WERI-Rb-1 (cell line): Measurements from ENCODE around the gene CAMK1G.
A peak's percentile ranks its signal among the peaks of the same experiment; 100 is the strongest.

Experiments
- DNase-seq: peaks from one replicate; pipeline ENCODE4 v3.0.0-alpha.2; 2020
- H3K27ac ChIP-seq: fragments of 250-450 bp; sonication (Bioruptor Pico); 2 replicates; pipeline ENCODE4 v1.5.1; 2020; ENCODE audit warnings: mild to moderate bottlenecking, moderate library complexity
- H3K27me3 ChIP-seq: fragments of 250-450 bp; sonication (Bioruptor Pico); 2 replicates; pipeline ENCODE4 v1.5.1; 2021; ENCODE audit warnings: mild to moderate bottlenecking, low read depth, moderate library complexity; ENCODE audit not compliant: insufficient read depth, severe bottlenecking
- H3K36me3 ChIP-seq: fragments of 250-450 bp; sonication (Bioruptor Pico); 2 replicates; pipeline ENCODE4 v1.5.1; 2020; ENCODE audit warnings: mild to moderate bottlenecking, moderate library complexity
- H3K4me3 ChIP-seq: 2 replicates; pipeline ENCODE4 v1.5.1; 2011; ENCODE audit warnings: low read depth, mild to moderate bottlenecking, control low read depth, low read length
- H3K9me3 ChIP-seq: fragments of 250-450 bp; sonication (Bioruptor Pico); 2 replicates; pipeline ENCODE4 v1.5.1; 2021; ENCODE audit warnings: mild to moderate bottlenecking, moderate library complexity; ENCODE audit not compliant: severe bottlenecking
- TF ChIP-seq, protein P1 (sequence below): IDR thresholded peaks from 2 replicates; pipeline ENCODE4 v1.5.1; 2011; ENCODE audit warnings: low read depth, mild to moderate bottlenecking, control low read depth, inconsistent platforms, low read length

Gene CAMK1G

DNA sequence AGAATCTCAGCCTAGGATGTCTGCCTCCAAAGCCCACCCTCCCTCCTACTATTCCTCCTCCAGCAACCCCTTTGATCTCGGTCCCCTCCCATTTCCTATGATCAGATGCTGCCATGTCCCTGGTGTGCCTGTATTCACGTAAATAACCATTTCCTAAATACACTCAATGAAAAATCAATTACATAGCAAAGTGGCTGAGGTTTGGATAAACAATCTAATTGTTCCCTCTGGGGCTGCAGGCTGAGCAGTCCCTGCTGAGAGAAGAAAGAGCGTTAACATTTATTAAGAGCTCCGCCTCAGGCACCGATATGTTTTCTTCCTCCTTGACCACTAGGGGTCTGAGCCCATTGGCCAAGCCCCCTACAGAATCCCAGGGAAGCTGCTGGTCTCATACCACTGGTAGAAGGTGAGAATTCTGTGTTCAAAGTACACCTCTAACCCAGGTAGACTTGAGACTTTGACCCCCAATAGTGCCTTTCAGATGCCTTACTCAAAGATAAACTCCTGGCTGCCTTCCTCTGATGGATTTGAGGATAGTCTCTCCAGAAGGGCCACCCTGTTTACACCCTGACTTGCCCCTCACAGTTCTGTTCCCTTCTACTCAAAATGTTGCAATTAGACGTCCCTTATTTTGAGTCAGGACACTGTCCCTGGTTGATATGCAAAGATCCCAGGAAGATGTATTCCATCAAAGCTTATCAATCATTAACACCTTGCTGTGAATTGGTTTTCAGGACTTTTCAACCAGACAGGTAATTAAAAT, 33.9 kb upstream of the CAMK1G start:
- Histone ChIP-seq H3K27ac (no peak overlapping the region), H3K9me3 (no peaks in the 10 kb centered on the region), H3K4me3 (no peak overlapping the region), H3K36me3 (no peaks in the 10 kb centered on the region), H3K27me3 (peaks cover 44% of the 10 kb centered on the region)
- DNase-seq, result no peak
- TF ChIP-seq, protein P1, sequence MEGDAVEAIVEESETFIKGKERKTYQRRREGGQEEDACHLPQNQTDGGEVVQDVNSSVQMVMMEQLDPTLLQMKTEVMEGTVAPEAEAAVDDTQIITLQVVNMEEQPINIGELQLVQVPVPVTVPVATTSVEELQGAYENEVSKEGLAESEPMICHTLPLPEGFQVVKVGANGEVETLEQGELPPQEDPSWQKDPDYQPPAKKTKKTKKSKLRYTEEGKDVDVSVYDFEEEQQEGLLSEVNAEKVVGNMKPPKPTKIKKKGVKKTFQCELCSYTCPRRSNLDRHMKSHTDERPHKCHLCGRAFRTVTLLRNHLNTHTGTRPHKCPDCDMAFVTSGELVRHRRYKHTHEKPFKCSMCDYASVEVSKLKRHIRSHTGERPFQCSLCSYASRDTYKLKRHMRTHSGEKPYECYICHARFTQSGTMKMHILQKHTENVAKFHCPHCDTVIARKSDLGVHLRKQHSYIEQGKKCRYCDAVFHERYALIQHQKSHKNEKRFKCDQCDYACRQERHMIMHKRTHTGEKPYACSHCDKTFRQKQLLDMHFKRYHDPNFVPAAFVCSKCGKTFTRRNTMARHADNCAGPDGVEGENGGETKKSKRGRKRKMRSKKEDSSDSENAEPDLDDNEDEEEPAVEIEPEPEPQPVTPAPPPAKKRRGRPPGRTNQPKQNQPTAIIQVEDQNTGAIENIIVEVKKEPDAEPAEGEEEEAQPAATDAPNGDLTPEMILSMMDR, result peak; percentile 32; the same call in 1 of the 2 replicates

DNA sequence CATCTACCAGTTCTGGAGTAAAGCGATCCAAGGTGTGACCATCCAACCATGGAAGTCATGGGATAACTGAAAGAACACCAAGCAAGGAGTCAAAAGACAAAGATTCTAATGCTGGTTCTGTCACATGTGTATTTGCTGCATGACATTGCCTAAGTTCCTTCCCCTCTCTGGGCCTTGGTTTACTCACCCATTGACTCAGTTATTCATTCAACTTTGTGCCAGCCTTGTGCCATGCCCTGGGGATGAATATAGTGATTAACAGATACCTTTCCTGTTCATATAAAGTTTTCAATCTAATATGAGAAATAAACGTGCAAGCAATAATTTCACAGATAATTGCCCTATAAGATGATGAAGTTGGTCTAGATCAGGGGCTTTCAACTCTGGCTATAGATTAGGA, 33.0 kb upstream of the CAMK1G start:
- no peak for DNase-seq
- H3K9me3 ChIP-seq, result no peaks in the 10 kb centered on the region
- H3K27ac ChIP-seq, result no peak overlapping the region
- H3K36me3 ChIP-seq, result no peaks in the 10 kb centered on the region
- no peak overlapping the region for H3K4me3 ChIP-seq
- TF ChIP-seq, protein P1, result no peak
- H3K27me3 ChIP-seq, result peaks cover 36% of the 10 kb centered on the region

DNA sequence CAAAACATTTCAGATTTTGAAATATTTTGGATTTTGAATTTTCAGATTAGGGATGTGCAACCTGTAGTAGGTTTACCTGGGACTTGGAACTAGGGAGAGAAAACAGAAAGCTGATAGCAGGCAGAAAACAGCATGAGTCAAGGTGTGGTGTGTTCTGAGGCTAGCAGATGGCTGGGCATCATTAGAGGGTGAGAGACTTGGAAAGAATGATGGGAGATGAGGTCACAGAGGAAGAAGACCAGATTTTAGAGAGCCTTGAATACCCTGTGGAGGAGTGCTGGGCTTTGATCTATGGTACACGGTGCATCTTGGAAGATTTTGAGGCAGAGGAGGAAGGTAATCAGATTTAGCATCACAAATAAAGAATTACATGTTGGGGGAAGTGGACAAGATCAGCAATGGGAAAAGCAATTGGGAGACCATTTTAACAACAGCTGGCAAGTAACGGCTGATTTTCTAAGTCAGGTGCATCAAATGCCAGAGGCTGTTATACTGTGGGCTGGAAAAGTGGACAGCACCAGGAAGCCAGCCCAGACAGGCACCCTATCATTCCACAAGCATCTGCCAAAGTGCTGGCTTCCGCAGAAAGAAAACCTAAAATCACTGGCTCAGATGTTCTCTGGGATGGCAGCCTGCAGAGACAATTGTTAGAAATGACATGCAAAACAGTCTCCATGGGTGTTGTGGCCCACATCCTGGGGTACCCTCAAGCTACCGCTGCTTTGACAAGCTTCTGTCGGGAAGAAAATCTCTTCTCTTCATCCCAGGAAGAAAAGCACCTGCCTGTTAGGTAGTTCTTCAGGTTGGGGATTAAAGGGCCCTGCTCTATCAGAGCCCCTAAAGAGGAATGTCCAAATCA, 30.9 kb upstream of the CAMK1G start:
- DNase-seq, result no peak
- peaks cover 38% of the 10 kb centered on the region for H3K27me3 ChIP-seq
- TF ChIP-seq, protein P1, result no peak
- H3K9me3 ChIP-seq, result no peaks in the 10 kb centered on the region
- H3K4me3 ChIP-seq, result no peak overlapping the region
- no peaks in the 10 kb centered on the region for H3K36me3 ChIP-seq
- no peak overlapping the region for H3K27ac ChIP-seq

DNA sequence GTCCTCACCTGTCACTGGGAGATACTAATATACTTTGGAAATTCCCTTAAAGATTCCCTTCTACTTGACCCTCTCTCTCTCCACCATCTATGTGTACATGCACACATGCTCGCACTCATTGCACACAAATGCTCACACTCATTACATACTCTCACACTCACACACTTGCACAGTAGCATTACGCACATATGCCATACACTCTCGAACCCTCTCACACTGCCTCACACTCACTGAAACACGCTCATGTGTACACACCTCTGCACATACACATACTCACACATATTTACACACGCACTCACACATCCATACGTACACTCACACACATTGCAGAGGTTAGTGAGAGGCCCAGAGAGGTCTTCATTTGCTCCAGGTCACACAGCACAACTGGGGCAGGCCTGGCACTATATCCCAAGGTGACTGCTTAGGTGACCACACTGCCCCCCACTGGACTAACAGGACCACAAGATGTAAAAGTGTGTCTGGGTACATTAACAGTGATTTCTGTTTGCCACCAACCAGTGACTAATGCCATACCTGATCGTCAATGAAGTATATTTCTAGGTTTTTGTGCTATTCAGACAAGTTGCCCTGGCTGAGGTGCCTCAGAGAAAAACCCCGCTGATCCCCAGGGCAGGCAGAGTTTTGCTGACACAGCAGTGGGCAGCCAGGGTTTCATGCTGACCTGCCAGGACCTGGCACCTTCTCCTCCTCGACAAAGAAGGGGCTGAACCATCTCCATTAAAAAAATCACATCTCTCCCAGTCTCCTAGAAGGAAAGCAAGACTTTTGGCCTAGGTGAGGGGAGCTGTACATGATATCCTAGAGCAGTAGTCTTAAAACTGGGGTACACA, 28.5 kb upstream of the CAMK1G start:
- Histone ChIP-seq H3K9me3 (no peaks in the 10 kb centered on the region), H3K27ac (no peak overlapping the region), H3K36me3 (no peaks in the 10 kb centered on the region), H3K27me3 (peaks cover 28% of the 10 kb centered on the region), H3K4me3 (no peak overlapping the region)
- TF ChIP-seq, protein P1, result peak; percentile 27; the same call in 1 of the 2 replicates
- DNase-seq, result no peak

DNA sequence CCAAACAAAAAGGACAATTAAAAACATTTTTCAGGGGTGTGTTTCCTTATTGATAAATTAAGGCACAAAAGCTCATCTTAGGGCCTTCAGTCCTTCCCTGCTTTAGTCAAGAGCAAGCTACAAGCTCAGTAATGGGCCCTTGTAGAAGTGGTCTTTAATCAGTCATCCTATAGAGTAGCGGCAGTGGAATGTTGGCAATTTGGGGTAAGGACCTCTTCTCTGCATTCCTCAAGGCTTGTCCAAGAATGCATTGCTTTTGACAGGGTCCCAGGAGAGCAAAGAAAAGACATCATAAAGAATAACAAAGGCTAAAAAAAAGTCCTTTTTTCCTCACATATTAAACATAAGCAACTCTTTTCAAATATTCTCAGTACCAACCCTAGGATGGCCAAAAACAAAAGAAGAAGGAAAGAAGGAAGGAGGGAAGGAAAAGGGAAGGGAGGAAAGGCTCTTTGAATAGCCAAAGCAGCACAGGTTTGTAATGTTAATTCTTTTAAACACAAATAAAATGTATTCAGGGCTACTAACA, 27.3 kb upstream of the CAMK1G start:
- H3K4me3 ChIP-seq, result no peak overlapping the region
- H3K36me3 ChIP-seq, result no peaks in the 10 kb centered on the region
- peaks cover 28% of the 10 kb centered on the region for H3K27me3 ChIP-seq
- TF ChIP-seq, protein P1, result no peak
- H3K9me3 ChIP-seq, result no peaks in the 10 kb centered on the region
- no peak for DNase-seq
- H3K27ac ChIP-seq, result no peak overlapping the region
